Neural cell (in vitro differentiated cells): ENCODE data around the gene SLC26A3. TPM values are rescaled to one million over a fixed set of nuclear protein-coding genes. Genes with fewer than 3 reads are reported as not detected.

Source experiments
- H2AFZ ChIP-seq: fragments of 200-600, 300-800 bp; sonication (generic), shearing (Covaris generic); 2 replicates; pipeline ENCODE4 v1.6.0; 2014; ENCODE audit warnings: low read depth, mild to moderate bottlenecking, antibody characterized with exemption, low read length, moderate library complexity
- H3F3A ChIP-seq: fragments of 200-600 bp; shearing (Covaris generic); 2 replicates; pipeline ENCODE4 v1.6.1; 2016; ENCODE audit warnings: mild to moderate bottlenecking, moderate library complexity, mixed read lengths, antibody characterized with exemption, low read length; ENCODE audit not compliant: insufficient read depth, poor library complexity, severe bottlenecking
- H3K27ac ChIP-seq: fragments of 200-600, 300-800 bp; sonication (generic), shearing (Covaris generic); 2 replicates; pipeline ENCODE4 v1.5.1; 2014; ENCODE audit warnings: mild to moderate bottlenecking, low read length, moderate library complexity
- H3K27me3 ChIP-seq: fragments of 300-800, 200-600 bp; sonication (generic), shearing (Covaris generic); 2 replicates; pipeline ENCODE4 v1.6.0; 2014; ENCODE audit warnings: mild to moderate bottlenecking, low read depth, low read length, moderate library complexity; ENCODE audit not compliant: insufficient read depth
- H3K36me3 ChIP-seq: fragments of 300-800, 200-600 bp; sonication (generic), shearing (Covaris generic); 2 replicates; pipeline ENCODE4 v1.5.1; 2014; ENCODE audit warnings: mild to moderate bottlenecking, antibody characterized with exemption, low read length, moderate library complexity; ENCODE audit not compliant: insufficient read depth
- H3K4me2 ChIP-seq: fragments of 300-800, 200-600 bp; sonication (generic), shearing (Covaris generic); 2 replicates; pipeline ENCODE4 v1.6.0; 2014; ENCODE audit warnings: mild to moderate bottlenecking, low read length
- H3K4me3 ChIP-seq: fragments of 300-800, 200-600 bp; sonication (generic), shearing (Covaris generic); 2 replicates; pipeline ENCODE4 v1.5.1; 2014; ENCODE audit warnings: mild to moderate bottlenecking, low read length, moderate library complexity
- H3K79me2 ChIP-seq: fragments of 200-600 bp; shearing (Covaris generic); replicated peaks from 2 replicates; pipeline ENCODE4 v1.6.0; 2014; ENCODE audit warnings: mild to moderate bottlenecking, low read length, moderate library complexity; ENCODE audit not compliant: insufficient read depth
- H3K9ac ChIP-seq: fragments of 300-800, 200-600 bp; sonication (generic), shearing (Covaris generic); 2 replicates; pipeline ENCODE4 v1.6.1; 2016; ENCODE audit warnings: mild to moderate bottlenecking, low read length, mixed read lengths
- H3K9me2 ChIP-seq: fragments of 200-600 bp; shearing (Covaris generic); 2 replicates; pipeline ENCODE4 v1.6.1; 2016; ENCODE audit warnings: mild to moderate bottlenecking, low read length, mixed read lengths; ENCODE audit not compliant: insufficient read depth
- H3K9me3 ChIP-seq: fragments of 200-600, 300-800 bp; sonication (generic), shearing (Covaris generic); 2 replicates; pipeline ENCODE4 v1.6.1; 2016; ENCODE audit warnings: mild to moderate bottlenecking, mixed run types, low read length, moderate library complexity, mixed read lengths
- H4K20me1 ChIP-seq: fragments of 200-600 bp; shearing (Covaris generic); 2 replicates; pipeline ENCODE4 v1.6.1; 2016; ENCODE audit warnings: mild to moderate bottlenecking, mixed run types; ENCODE audit not compliant: insufficient read depth
- CTCF ChIP-seq: fragments of 450-650 bp; IDR thresholded peaks from 2 replicates; pipeline ENCODE4 v1.5.1; 2014; ENCODE audit warnings: antibody characterized with exemption, mild to moderate bottlenecking, moderate library complexity; ENCODE audit not compliant: poor library complexity, severe bottlenecking
- EP300 ChIP-seq: fragments of 450-650 bp; conservative IDR thresholded peaks from 2 replicates; pipeline ENCODE4 v1.6.1; 2014; ENCODE audit warnings: antibody characterized with exemption, mild to moderate bottlenecking, moderate library complexity; ENCODE audit not compliant: poor library complexity, severe bottlenecking
- EZH2 ChIP-seq: fragments of 200-600, 300-800 bp; shearing (Covaris generic), sonication (generic); IDR thresholded peaks from 2 replicates; pipeline ENCODE4 v1.6.1; 2014; ENCODE audit warnings: antibody characterized with exemption, low read length, borderline replicate concordance, mild to moderate bottlenecking; ENCODE audit not compliant: insufficient read depth, poor library complexity, severe bottlenecking
- MXI1 ChIP-seq: fragments of 450-650 bp; conservative IDR thresholded peaks from 2 replicates; pipeline ENCODE4 v1.6.1; 2014; ENCODE audit warnings: antibody characterized with exemption, mild to moderate bottlenecking; ENCODE audit not compliant: poor library complexity, severe bottlenecking
- POLR2AphosphoS5 ChIP-seq: IDR thresholded peaks from 2 replicates; pipeline ENCODE4 v1.6.1; 2012
- RAD21 ChIP-seq: fragments of 450-650 bp; conservative IDR thresholded peaks from 2 replicates; pipeline ENCODE4 v1.6.1; 2014; ENCODE audit warnings: antibody characterized with exemption, mild to moderate bottlenecking, moderate library complexity
- REST ChIP-seq: IDR thresholded peaks from 2 replicates; pipeline ENCODE4 v1.6.1; 2012; ENCODE audit warnings: borderline replicate concordance
- SMC3 ChIP-seq: fragments of 450-650 bp; conservative IDR thresholded peaks from 2 replicates; pipeline ENCODE4 v1.6.1; 2014; ENCODE audit warnings: antibody characterized with exemption, mild to moderate bottlenecking, moderate library complexity; ENCODE audit not compliant: poor library complexity
- TAF1 ChIP-seq: IDR thresholded peaks from 2 replicates; pipeline ENCODE4 v1.6.1; 2012; ENCODE audit warnings: low read depth
- polyA plus RNA-seq: library from polyadenylated mRNA; depleted of rRNA; stranded (reverse); fragments of >200 nt; gene quantifications from 2 replicates; pipeline ENCODE4 v1.2.3, GENCODE V29; 2014

The SLC26A3 gene
- polyA plus RNA-seq, 1 donor from 2014 or later, result not detected

- H2AFZ ChIP-seq, result no peak overlapping the region
- H3K27me3 ChIP-seq, result no peaks in the 10 kb centered on the region
- H3K9ac ChIP-seq, result no peak overlapping the region
- H3K4me2 ChIP-seq, result no peak overlapping the region
- H3K4me3 ChIP-seq, result no peak overlapping the region
- no peaks in the 10 kb centered on the region for H4K20me1 ChIP-seq
- no peaks in the 10 kb centered on the region for H3K79me2 ChIP-seq
- H3F3A ChIP-seq, result no peaks in the 10 kb centered on the region
- H3K9me3 ChIP-seq, result no peaks in the 10 kb centered on the region
- H3K36me3 ChIP-seq, result no peaks in the 10 kb centered on the region
- no peaks in the 10 kb centered on the region for H3K9me2 ChIP-seq
- TF ChIP-seq MXI1 (no peak), POLR2AphosphoS5 (no peak), SMC3 (no peak), TAF1 (no peak), EP300 (no peak), RAD21 (no peak), REST (no peak), CTCF (no peak), EZH2 (no peak)
- H3K27ac ChIP-seq, result no peak overlapping the region
Measured at GRCh38 chr7:107838816-107839565, 36.0 kb upstream of the SLC26A3 start.

- no peak overlapping the region for H3K4me2 ChIP-seq
Measured at GRCh38 chr7:107838024-107838601, 35.1 kb upstream of the SLC26A3 start.

More at GRCh38 chr7:107838024-107838601, 35.1 kb upstream of the SLC26A3 start:
- no peaks in the 10 kb centered on the region for H3F3A ChIP-seq
- TF ChIP-seq MXI1 (no peak), EZH2 (no peak), SMC3 (no peak), EP300 (no peak), CTCF (no peak)
- no peak overlapping the region for H3K9ac ChIP-seq
- no peaks in the 10 kb centered on the region for H3K79me2 ChIP-seq
- no peaks in the 10 kb centered on the region for H3K9me3 ChIP-seq
- H3K27me3 ChIP-seq, result no peaks in the 10 kb centered on the region
- no peaks in the 10 kb centered on the region for H3K36me3 ChIP-seq
- H3K27ac ChIP-seq, result no peak overlapping the region
- H3K9me2 ChIP-seq, result no peaks in the 10 kb centered on the region
- H4K20me1 ChIP-seq, result no peaks in the 10 kb centered on the region
- H3K4me3 ChIP-seq, result no peak overlapping the region
- no peak overlapping the region for H2AFZ ChIP-seq
